ENCODE results near the gene CHN2.

Gene CHN2

GRCh38 chr7:29479301-29480200 is 285.0 kb downstream of the CHN2 start:
- no peak for DNase-seq

GRCh38 chr7:29480451-29480850 is 285.9 kb downstream of the CHN2 start:
- no peak for DNase-seq

- DNase-seq, result no peak
Observed at GRCh38 chr7:29480934-29481651, 286.5 kb downstream of the CHN2 start.

GRCh38 chr7:29482056-29482455 is 287.5 kb downstream of the CHN2 start:
- DNase-seq, result no peak

- no peak for DNase-seq
Observed at GRCh38 chr7:29483219-29484104, 288.9 kb downstream of the CHN2 start.

GRCh38 chr7:29484280-29484679 is 289.7 kb downstream of the CHN2 start:
- no peak for DNase-seq

GRCh38 chr7:29485339-29486190 is 291.0 kb downstream of the CHN2 start:
- DNase-seq, result no peak

GRCh38 chr7:29486191-29486700 is 291.7 kb downstream of the CHN2 start:
- DNase-seq, result no peak

- DNase-seq, result no peak
Observed at GRCh38 chr7:29487424-29487823, 292.8 kb downstream of the CHN2 start.

- no peak for DNase-seq
Observed at GRCh38 chr7:29488203-29488970, 293.8 kb downstream of the CHN2 start.

- no peak for DNase-seq
Observed at GRCh38 chr7:29488977-29489376, 294.4 kb downstream of the CHN2 start.

- no peak for DNase-seq
Observed at GRCh38 chr7:29490094-29490607, 295.6 kb downstream of the CHN2 start.

GRCh38 chr7:29494350-29494749 is 299.8 kb downstream of the CHN2 start:
- no peak for DNase-seq

- DNase-seq, result no peak
Observed at GRCh38 chr7:29495653-29496052, 301.1 kb downstream of the CHN2 start.

GRCh38 chr7:29496355-29497020 is 301.9 kb downstream of the CHN2 start:
- DNase-seq, result no peak

- no peak for DNase-seq
Observed at GRCh38 chr7:29499932-29500331, 305.4 kb downstream of the CHN2 start.

GRCh38 chr7:29500719-29501118 is 306.1 kb downstream of the CHN2 start:
- DNase-seq, result no peak

GRCh38 chr7:29502133-29502532 is 307.6 kb downstream of the CHN2 start:
- DNase-seq, result no peak

- no peak for DNase-seq
Observed at GRCh38 chr7:29505931-29506330, 311.4 kb downstream of the CHN2 start.

GRCh38 chr7:29508608-29509007 is 314.0 kb downstream of the CHN2 start:
- DNase-seq, result no peak
